DOHH2 (cell line): ENCODE measurements around the gene SEPTIN5.

ENCODE experiments used
- H3F3A ChIP-seq: fragments of 200-600 bp; sonication (generic), shearing (Covaris generic); 2 replicates; pipeline ENCODE4 v1.6.0; 2016; ENCODE audit warnings: antibody characterized with exemption, mild to moderate bottlenecking; ENCODE audit not compliant: control insufficient read depth, insufficient read depth
- H3K27ac ChIP-seq: fragments of 200-600 bp; sonication (generic); 2 replicates; pipeline ENCODE4 v1.5.1; 2014; ENCODE audit warnings: low read depth, mild to moderate bottlenecking, low read length, moderate library complexity
- H3K27me3 ChIP-seq: fragments of 200-600 bp; sonication (generic); 2 replicates; pipeline ENCODE4 v1.6.1; 2014; ENCODE audit warnings: mild to moderate bottlenecking, low read length, mixed read lengths; ENCODE audit not compliant: control insufficient read depth
- H3K36me3 ChIP-seq: fragments of 200-600 bp; sonication (generic); 2 replicates; pipeline ENCODE4 v1.6.1; 2014; ENCODE audit warnings: mild to moderate bottlenecking, low read length, moderate library complexity, mixed read lengths; ENCODE audit not compliant: control insufficient read depth
- H3K4me1 ChIP-seq: fragments of 200-600 bp; sonication (generic); 2 replicates; pipeline ENCODE4 v1.6.1; 2014; ENCODE audit warnings: mild to moderate bottlenecking, low read length, mixed read lengths; ENCODE audit not compliant: control insufficient read depth
- H3K4me2 ChIP-seq: fragments of 200-600 bp; sonication (generic); 2 replicates; pipeline ENCODE4 v1.6.0; 2014; ENCODE audit warnings: mild to moderate bottlenecking, low read length, moderate library complexity
- H3K4me3 ChIP-seq: fragments of 200-600 bp; sonication (generic); 2 replicates; pipeline ENCODE4 v1.5.1; 2014; ENCODE audit warnings: mild to moderate bottlenecking, low read length, mixed read lengths
- H3K79me2 ChIP-seq: fragments of 200-600 bp; sonication (generic); 2 replicates; pipeline ENCODE4 v1.6.1; 2014; ENCODE audit warnings: mild to moderate bottlenecking, low read length, mixed read lengths; ENCODE audit not compliant: control insufficient read depth
- H3K9me2 ChIP-seq: fragments of 200-600 bp; sonication (generic); replicated peaks from 2 replicates; pipeline ENCODE4 v1.6.1; 2014; ENCODE audit warnings: mild to moderate bottlenecking, low read length, mixed read lengths; ENCODE audit not compliant: control insufficient read depth
- H3K9me3 ChIP-seq: fragments of 200-600 bp; sonication (generic); 2 replicates; pipeline ENCODE4 v1.6.1; 2014; ENCODE audit warnings: antibody characterized with exemption, low read length, mixed read lengths; ENCODE audit not compliant: control insufficient read depth, insufficient read depth
- H4K20me1 ChIP-seq: fragments of 200-600 bp; sonication (generic); 2 replicates; pipeline ENCODE4 v1.6.0; 2014; ENCODE audit warnings: low read depth, mild to moderate bottlenecking, antibody characterized with exemption, low read length, moderate library complexity; ENCODE audit not compliant: control insufficient read depth, insufficient read depth
- EZH2phosphoT487 ChIP-seq: fragments of 200-600 bp; sonication (generic); IDR thresholded peaks from 2 replicates; pipeline ENCODE4 v1.6.1; 2017; ENCODE audit warnings: borderline replicate concordance, mild to moderate bottlenecking, antibody characterized with exemption, low read length, moderate library complexity, mixed read lengths
- TF ChIP-seq, protein P1 (sequence below): fragments of 200-600 bp; sonication (generic); IDR thresholded peaks from one replicate; pipeline ENCODE4 v1.5.1; 2014; ENCODE audit warnings: antibody characterized with exemption, mild to moderate bottlenecking, low read depth, low read length; ENCODE audit not compliant: poor library complexity, severe bottlenecking

Gene SEPTIN5

GRCh38 chr22:19747551-19747950 lies 33.2 kb downstream of the SEPTIN5 start:
- no peaks in the 10 kb centered on the region for H3K79me2 ChIP-seq
- no peaks in the 10 kb centered on the region; the same call in 1 of the 2 replicates for H4K20me1 ChIP-seq
- no peaks in the 10 kb centered on the region for H3K9me3 ChIP-seq
- peaks cover 5% of the 10 kb centered on the region; the same call in 1 of the 2 replicates for H3K27me3 ChIP-seq
- H3K4me1 ChIP-seq: no peaks in the 10 kb centered on the region
- H3F3A ChIP-seq: no peaks in the 10 kb centered on the region
- H3K4me2 ChIP-seq: no peak overlapping the region
- no peak overlapping the region for H3K4me3 ChIP-seq
- no peak overlapping the region for H3K27ac ChIP-seq
- no peaks in the 10 kb centered on the region for H3K9me2 ChIP-seq
- H3K36me3 ChIP-seq: no peaks in the 10 kb centered on the region
- TF ChIP-seq EZH2phosphoT487: no peak

- H3K4me1 ChIP-seq: no peaks in the 10 kb centered on the region
- H3K36me3 ChIP-seq: no peaks in the 10 kb centered on the region
- no peaks in the 10 kb centered on the region; the same call in 1 of the 2 replicates for H4K20me1 ChIP-seq
- H3K4me2 ChIP-seq: no peak overlapping the region
- no peaks in the 10 kb centered on the region for H3F3A ChIP-seq
- TF ChIP-seq, protein P1, sequence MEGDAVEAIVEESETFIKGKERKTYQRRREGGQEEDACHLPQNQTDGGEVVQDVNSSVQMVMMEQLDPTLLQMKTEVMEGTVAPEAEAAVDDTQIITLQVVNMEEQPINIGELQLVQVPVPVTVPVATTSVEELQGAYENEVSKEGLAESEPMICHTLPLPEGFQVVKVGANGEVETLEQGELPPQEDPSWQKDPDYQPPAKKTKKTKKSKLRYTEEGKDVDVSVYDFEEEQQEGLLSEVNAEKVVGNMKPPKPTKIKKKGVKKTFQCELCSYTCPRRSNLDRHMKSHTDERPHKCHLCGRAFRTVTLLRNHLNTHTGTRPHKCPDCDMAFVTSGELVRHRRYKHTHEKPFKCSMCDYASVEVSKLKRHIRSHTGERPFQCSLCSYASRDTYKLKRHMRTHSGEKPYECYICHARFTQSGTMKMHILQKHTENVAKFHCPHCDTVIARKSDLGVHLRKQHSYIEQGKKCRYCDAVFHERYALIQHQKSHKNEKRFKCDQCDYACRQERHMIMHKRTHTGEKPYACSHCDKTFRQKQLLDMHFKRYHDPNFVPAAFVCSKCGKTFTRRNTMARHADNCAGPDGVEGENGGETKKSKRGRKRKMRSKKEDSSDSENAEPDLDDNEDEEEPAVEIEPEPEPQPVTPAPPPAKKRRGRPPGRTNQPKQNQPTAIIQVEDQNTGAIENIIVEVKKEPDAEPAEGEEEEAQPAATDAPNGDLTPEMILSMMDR: no peak
- TF ChIP-seq EZH2phosphoT487: no peak
- no peaks in the 10 kb centered on the region for H3K9me2 ChIP-seq
- no peaks in the 10 kb centered on the region for H3K79me2 ChIP-seq
- peaks cover 9% of the 10 kb centered on the region; the same call in 1 of the 2 replicates for H3K27me3 ChIP-seq
- H3K27ac ChIP-seq: no peak overlapping the region
- H3K9me3 ChIP-seq: no peaks in the 10 kb centered on the region
- no peak overlapping the region for H3K4me3 ChIP-seq
These were observed 33.8 kb downstream of the SEPTIN5 start for GRCh38 chr22:19748139-19748538.

DNA sequence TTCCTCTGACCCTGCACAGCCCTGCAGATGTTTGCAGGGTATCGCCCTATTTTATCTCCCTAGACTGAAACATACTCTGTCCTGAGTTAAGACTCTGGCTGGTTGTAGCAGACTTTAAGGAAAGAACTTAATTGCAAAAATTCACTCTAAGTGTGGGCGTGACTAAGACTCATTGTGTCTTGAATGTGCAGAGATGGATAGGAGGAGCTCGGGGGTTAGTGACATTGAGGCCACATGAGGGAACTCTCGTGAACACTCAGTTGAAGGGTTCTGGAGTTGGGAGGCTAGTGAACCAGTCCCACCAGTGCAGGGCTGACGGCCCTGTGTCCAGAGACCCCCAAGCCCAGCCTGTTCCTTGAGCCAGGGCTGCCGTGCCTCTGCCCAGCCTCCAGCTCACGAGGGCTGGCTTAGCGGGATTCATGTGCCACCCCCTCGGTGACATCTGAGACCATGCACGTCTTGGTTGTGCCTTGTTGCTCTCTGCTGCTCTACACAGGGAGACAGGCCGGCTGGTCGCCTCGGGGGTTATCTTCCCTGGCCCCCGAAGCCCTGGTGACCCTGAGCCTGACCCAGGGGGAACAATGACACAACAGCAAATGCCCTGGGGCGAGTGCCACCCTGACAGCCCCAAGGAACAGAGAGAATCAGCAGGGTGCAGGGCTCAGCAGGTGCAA lies 34.8 kb downstream of the SEPTIN5 start:
- Histone ChIP-seq H3K4me2 (no peak overlapping the region), H3K36me3 (no peaks in the 10 kb centered on the region), H3K27me3 (peaks cover 17% of the 10 kb centered on the region), H3F3A (no peaks in the 10 kb centered on the region), H4K20me1 (no peaks in the 10 kb centered on the region), H3K9me3 (no peaks in the 10 kb centered on the region), H3K9me2 (no peaks in the 10 kb centered on the region), H3K4me3 (no peak overlapping the region), H3K27ac (no peak overlapping the region), H3K4me1 (no peaks in the 10 kb centered on the region), H3K79me2 (no peaks in the 10 kb centered on the region)
- TF ChIP-seq EZH2phosphoT487: no peak
- TF ChIP-seq, protein P1: no peak

DNA sequence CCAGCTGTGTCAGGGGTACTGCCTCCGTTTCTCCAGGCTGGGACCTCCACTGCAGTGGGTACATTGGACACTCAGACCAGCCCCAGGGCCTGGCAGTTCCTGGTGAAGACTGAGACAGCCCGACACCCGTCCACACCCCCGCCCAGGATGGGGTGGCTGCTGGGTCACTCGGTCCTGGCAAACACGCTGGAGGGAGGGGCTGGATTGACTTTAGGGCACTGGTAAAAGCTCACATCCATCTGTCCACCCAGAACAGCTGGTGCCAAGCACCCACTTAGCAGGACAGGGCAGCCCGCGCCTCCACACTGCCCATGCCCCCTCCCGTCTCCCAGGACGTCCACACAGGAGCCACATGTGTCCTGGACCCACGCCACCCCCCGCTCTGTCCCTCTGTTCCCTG lies 35.6 kb downstream of the SEPTIN5 start:
- no peak overlapping the region for H3K27ac ChIP-seq
- no peak for TF ChIP-seq EZH2phosphoT487
- TF ChIP-seq, protein P1: no peak
- no peak overlapping the region for H3K4me3 ChIP-seq
- H3K79me2 ChIP-seq: no peaks in the 10 kb centered on the region
- H3K9me3 ChIP-seq: no peaks in the 10 kb centered on the region
- H3K27me3 ChIP-seq: peaks cover 23% of the 10 kb centered on the region
- H3K4me2 ChIP-seq: no peak overlapping the region
- H3F3A ChIP-seq: no peaks in the 10 kb centered on the region
- no peaks in the 10 kb centered on the region for H3K36me3 ChIP-seq
- H4K20me1 ChIP-seq: no peaks in the 10 kb centered on the region
- no peaks in the 10 kb centered on the region for H3K9me2 ChIP-seq
- H3K4me1 ChIP-seq: no peaks in the 10 kb centered on the region
